CD4-positive, alpha-beta T cell (primary cell): ENCODE data around the gene PDE9A. TPM values are rescaled to one million over a fixed set of nuclear protein-coding genes. Genes with fewer than 3 reads are reported as not detected.

Experiments
- ATAC-seq: fragments of 200-7000 bp; cut with Tn5 transposase; one replicate; pipeline ENCODE4 v1.10.0; 2022; ENCODE audit warnings: mild to moderate bottlenecking; ENCODE audit not compliant: poor library complexity
- CTCF ChIA-PET: fragments of 350-600 bp; sonication (Branson Sonifier 250); formaldehyde crosslinking; loops from one replicate; lab custom pipeline; 2021; ENCODE audit warnings: antibody characterized with exemption, inconsistent platforms; lab: Charles Lee
- POLR2A ChIA-PET: fragments of 350-600 bp; sonication (Branson Sonifier 250); formaldehyde crosslinking; loops from one replicate; lab custom pipeline; 2021; ENCODE audit warnings: antibody characterized with exemption, inconsistent platforms; lab: Charles Lee
- DNase-seq, 14 experiments: peaks; one replicate each; pipeline ENCODE4 v3.0.0-alpha.2; 2013 to 2020; ENCODE audit warnings: mixed read lengths in 2 of 14
- H3K27ac ChIP-seq, 2 donors: one replicate each; pipeline versions ENCODE4 v1.5.1 to v1.7.0; 2013; ENCODE audit warnings: low read length in 2 of 2, low read depth in 1 of 2, mild to moderate bottlenecking in 1 of 2
- H3K27me3 ChIP-seq, 2 experiments: 1 replicate in 1 of 2; 2 replicates in 1 of 2; pipeline versions ENCODE4 v1.6.1 to v1.7.0; 2013; ENCODE audit warnings: low read length in 2 of 2, control low read depth in 1 of 2, mild to moderate bottlenecking in 1 of 2, moderate library complexity in 1 of 2; ENCODE audit not compliant: insufficient read depth in 2 of 2, control insufficient read depth in 1 of 2
- H3K36me3 ChIP-seq: one replicate; pipeline ENCODE4 v1.6.1; 2013; ENCODE audit warnings: low read length, control low read depth; ENCODE audit not compliant: insufficient read depth
- H3K4me1 ChIP-seq: one replicate; pipeline ENCODE4 v1.6.1; 2013; ENCODE audit warnings: low read length, control low read depth; ENCODE audit not compliant: insufficient read depth
- H3K4me3 ChIP-seq: one replicate; pipeline ENCODE4 v1.5.1; 2013; ENCODE audit warnings: mild to moderate bottlenecking, low read length, moderate library complexity
- H3K9me3 ChIP-seq, 2 experiments: 1 replicate in 1 of 2; 2 replicates in 1 of 2; pipeline versions ENCODE4 v1.6.1 to v1.7.0; 2013; ENCODE audit warnings: low read length in 2 of 2, mild to moderate bottlenecking in 2 of 2, control low read depth in 1 of 2, moderate library complexity in 1 of 2; ENCODE audit not compliant: control insufficient read depth in 1 of 2, insufficient read depth in 1 of 2
- H3K27ac Mint-ChIP-seq: one replicate; pipeline ENCODE4 v1.8.0; 2020; ENCODE audit warnings: mixed read lengths
- H3K27me3 Mint-ChIP-seq: one replicate; pipeline ENCODE4 v1.8.0; 2021; ENCODE audit warnings: mixed read lengths
- H3K36me3 Mint-ChIP-seq: one replicate; pipeline ENCODE4 v1.8.0; 2021; ENCODE audit warnings: low read depth, mixed read lengths
- H3K4me1 Mint-ChIP-seq: one replicate; pipeline ENCODE4 v1.8.0; 2021; ENCODE audit warnings: low read depth, mixed read lengths
- H3K4me3 Mint-ChIP-seq: one replicate; pipeline ENCODE4 v1.8.0; 2020; ENCODE audit warnings: mild to moderate bottlenecking, mixed read lengths
- H3K9me3 Mint-ChIP-seq: one replicate; pipeline ENCODE4 v1.8.0; 2020; ENCODE audit warnings: mixed read lengths
- intact Hi-C, 2 experiments: fragments of 100-400 bp; cut with DNase I in 1 of 2; cut with micrococcal nuclease in 1 of 2; formaldehyde crosslinking; loops; one replicate each; pipeline versions ENCODE4 v1.15.1 to v1.9.0; 2023 to 2025; cut with DNase I, micrococcal nuclease
- total RNA-seq, 174 experiments: library from RNA in 2 of 174; stranded (reverse) in 2 of 174; gene quantifications; one replicate each; pipeline ENCODE4 v1.2.3 and lab custom pipeline; 2021 to 2026
- TF ChIP-seq, protein P1 (sequence below): fragments of 200-600 bp; IDR thresholded peaks from one replicate; pipeline ENCODE4 v1.8.0; 2022; ENCODE audit warnings: antibody characterized with exemption, mild to moderate bottlenecking

Gene PDE9A
- total RNA-seq, 2 experiments from 2014 or later: 12.6 to 13.2 TPM

DNA sequence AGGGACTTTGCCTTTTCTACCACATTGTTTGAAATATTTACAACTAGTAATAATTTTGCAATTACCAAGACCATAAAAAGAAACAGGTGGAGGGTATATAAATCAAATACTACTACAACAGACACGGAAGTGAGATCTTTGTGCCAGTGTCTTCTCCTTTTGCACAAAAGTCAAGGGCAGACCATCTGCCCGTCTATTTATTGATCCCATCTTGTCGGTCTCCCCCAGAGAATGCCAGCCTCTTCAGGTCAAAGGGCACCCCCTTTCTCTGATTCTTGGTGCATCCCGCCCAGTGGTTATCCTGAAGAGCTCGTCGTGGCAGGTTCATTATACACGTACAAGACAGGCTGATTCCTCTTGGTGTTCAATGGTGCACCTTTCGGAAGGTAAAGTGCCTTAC, 4.8 kb upstream of the PDE9A start:
- H3K9me3 Mint-ChIP-seq: no peaks in the 10 kb centered on the region
- Histone ChIP-seq H3K4me1 (peaks cover 6% of the 10 kb centered on the region), H3K36me3 (no peaks in the 10 kb centered on the region), H3K9me3 (no peaks in the 10 kb centered on the region), H3K27ac (no peak overlapping the region), H3K4me3 (no peak overlapping the region), H3K27me3 (peaks cover 0 to 7% of the 10 kb centered on the region in 2 experiments)
- ChIA-PET POLR2A (no interaction called here), CTCF (no interaction called here)
- no peaks in the 10 kb centered on the region for H3K27me3 Mint-ChIP-seq
- H3K4me3 Mint-ChIP-seq: no peak overlapping the region
- H3K36me3 Mint-ChIP-seq: no peaks in the 10 kb centered on the region
- H3K27ac Mint-ChIP-seq: no peak overlapping the region
- no peak for ATAC-seq
- TF ChIP-seq, protein P1, sequence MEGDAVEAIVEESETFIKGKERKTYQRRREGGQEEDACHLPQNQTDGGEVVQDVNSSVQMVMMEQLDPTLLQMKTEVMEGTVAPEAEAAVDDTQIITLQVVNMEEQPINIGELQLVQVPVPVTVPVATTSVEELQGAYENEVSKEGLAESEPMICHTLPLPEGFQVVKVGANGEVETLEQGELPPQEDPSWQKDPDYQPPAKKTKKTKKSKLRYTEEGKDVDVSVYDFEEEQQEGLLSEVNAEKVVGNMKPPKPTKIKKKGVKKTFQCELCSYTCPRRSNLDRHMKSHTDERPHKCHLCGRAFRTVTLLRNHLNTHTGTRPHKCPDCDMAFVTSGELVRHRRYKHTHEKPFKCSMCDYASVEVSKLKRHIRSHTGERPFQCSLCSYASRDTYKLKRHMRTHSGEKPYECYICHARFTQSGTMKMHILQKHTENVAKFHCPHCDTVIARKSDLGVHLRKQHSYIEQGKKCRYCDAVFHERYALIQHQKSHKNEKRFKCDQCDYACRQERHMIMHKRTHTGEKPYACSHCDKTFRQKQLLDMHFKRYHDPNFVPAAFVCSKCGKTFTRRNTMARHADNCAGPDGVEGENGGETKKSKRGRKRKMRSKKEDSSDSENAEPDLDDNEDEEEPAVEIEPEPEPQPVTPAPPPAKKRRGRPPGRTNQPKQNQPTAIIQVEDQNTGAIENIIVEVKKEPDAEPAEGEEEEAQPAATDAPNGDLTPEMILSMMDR: no peak
- no peaks in the 10 kb centered on the region for H3K4me1 Mint-ChIP-seq
- intact Hi-C loops: no loop called here
- no peak for DNase-seq

DNA sequence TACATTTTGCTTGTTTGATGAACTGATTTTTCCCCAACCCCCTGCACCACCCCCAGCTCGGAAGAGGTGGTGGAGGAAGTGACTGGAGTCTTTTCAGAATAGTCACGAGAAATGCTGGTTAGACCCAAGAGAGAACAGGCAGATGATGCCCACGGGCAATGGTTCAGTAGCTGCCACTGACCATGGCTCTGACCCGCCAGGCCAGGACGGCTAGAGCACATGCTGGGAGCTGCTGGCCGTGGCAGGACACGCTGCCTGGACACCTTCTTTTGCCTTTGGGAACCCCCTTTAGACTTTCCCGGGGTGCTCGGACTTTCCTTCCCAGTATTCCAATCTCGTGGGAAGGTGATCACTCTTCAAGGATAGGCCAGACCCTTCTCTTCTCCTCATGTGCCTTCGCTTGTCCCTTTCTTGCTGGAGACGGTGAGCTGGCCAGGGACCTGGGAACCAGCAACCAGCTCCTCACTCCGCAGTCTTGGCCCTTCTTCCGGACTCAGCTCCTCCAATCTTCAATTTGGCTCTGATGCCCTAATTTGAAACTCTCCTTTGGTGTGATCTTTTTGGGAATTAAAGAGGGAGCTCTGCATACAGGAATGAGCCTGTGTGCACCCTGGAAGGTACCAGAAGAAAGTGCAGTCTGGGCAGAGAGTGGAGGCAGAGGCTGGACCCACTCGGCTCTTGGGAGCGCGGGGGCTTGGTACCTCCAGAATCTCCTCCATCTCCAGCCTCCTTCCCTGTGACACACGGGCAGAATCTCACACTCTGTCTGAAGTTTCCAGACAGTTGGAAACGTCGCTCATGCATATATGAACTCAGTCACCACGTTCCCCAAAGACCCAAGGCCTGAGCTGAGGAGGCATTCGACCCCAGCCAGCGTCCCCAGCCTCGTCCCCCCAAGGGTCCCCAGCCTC, 4.0 kb upstream of the PDE9A start:
- Mint-ChIP-seq H3K9me3 (no peaks in the 10 kb centered on the region), H3K36me3 (no peaks in the 10 kb centered on the region), H3K4me3 (no peak overlapping the region), H3K27me3 (no peaks in the 10 kb centered on the region), H3K27ac (no peak overlapping the region), H3K4me1 (peaks cover under 1% of the 10 kb centered on the region)
- Histone ChIP-seq H3K4me1 (peaks cover 9% of the 10 kb centered on the region), H3K9me3 (no peaks in the 10 kb centered on the region), H3K27me3 (peaks cover 0 to 7% of the 10 kb centered on the region in 2 experiments), H3K36me3 (no peaks in the 10 kb centered on the region), H3K27ac (no peak overlapping the region), H3K4me3 (no peak overlapping the region)
- DNase-seq (no peak), ATAC-seq (no peak)
- CTCF ChIA-PET: no interaction called here
- POLR2A ChIA-PET: no interaction called here
- TF ChIP-seq, protein P1: no peak
- intact Hi-C loops: no loop called here

DNA sequence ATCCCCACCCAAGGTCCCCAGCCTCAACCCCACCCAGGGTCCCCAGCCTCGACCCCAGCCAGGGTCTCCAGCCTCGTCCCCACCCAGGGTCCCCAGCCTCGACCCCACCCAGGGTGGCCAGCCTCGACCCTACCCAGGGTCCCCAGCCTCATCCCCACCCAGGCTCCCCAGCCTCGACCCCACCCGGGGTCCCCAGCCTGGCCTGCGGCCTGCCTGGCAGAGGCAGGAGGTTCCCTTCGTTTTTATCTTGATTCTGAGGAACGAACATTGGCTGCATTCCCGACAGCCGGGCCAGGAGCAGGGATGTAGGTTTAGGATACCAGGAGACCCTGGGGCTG, 3.4 kb upstream of the PDE9A start:
- no peaks in the 10 kb centered on the region for H3K9me3 Mint-ChIP-seq
- H3K36me3 Mint-ChIP-seq: no peaks in the 10 kb centered on the region
- H3K27ac ChIP-seq: no peak overlapping the region
- ChIA-PET CTCF (no interaction called here), POLR2A (no interaction called here)
- no peaks in the 10 kb centered on the region for H3K36me3 ChIP-seq
- intact Hi-C loops: no loop called here
- H3K9me3 ChIP-seq: no peaks in the 10 kb centered on the region
- H3K27me3 ChIP-seq: peaks cover 0 to 7% of the 10 kb centered on the region in 2 experiments
- H3K4me1 Mint-ChIP-seq: peaks cover 7% of the 10 kb centered on the region
- H3K4me3 ChIP-seq: no peak overlapping the region
- no peak overlapping the region for H3K4me3 Mint-ChIP-seq
- DNase-seq (no peak), ATAC-seq (no peak)
- no peaks in the 10 kb centered on the region for H3K27me3 Mint-ChIP-seq
- no peak overlapping the region for H3K27ac Mint-ChIP-seq
- peaks cover 16% of the 10 kb centered on the region for H3K4me1 ChIP-seq
- TF ChIP-seq, protein P1: no peak
